NCI-H1694 treated with DMSO at 0.1 percent for 48 hours (cell line): ENCODE measurements around the gene HTATIP2.
A peak's percentile ranks its signal among the peaks of the same experiment; 100 is the strongest.
"Not testable (repeated sequence)": the region's sequence is repeated elsewhere in the genome, so short reads cannot be mapped to it uniquely, and the experiment has no call there.

ENCODE experiments used
- DNase-seq: peaks from one replicate; lab custom pipeline; 2025; lab: John Stamatoyannopoulos, UW

Gene HTATIP2

GRCh38 chr11:20363500-20364340, at the start of gene HTATIP2:
Gene HTATIP2 (plus strand): TSS chr11:20363714. CDS start chr11:20364238, 524 bp downstream.
- DNase-seq = no peak

- DNase-seq = no peak
These were observed 47.7 kb upstream of the HTATIP2 start for GRCh38 chr11:20315800-20316199.

GRCh38 chr11:20321177-20321576, 42.3 kb upstream of the HTATIP2 start:
- no peak for DNase-seq

GRCh38 chr11:20327377-20327935, 36.1 kb upstream of the HTATIP2 start:
- peak; percentile 68 for DNase-seq

- DNase-seq = no peak
These were observed 27.5 kb upstream of the HTATIP2 start for GRCh38 chr11:20336056-20336455.

GRCh38 chr11:20337526-20338154, 25.9 kb upstream of the HTATIP2 start:
- DNase-seq = peak; percentile 57

- no peak for DNase-seq
These were observed 21.0 kb upstream of the HTATIP2 start for GRCh38 chr11:20342347-20343141.

GRCh38 chr11:20351136-20351535, 12.4 kb upstream of the HTATIP2 start:
- no peak for DNase-seq

- no peak for DNase-seq
These were observed 11.7 kb upstream of the HTATIP2 start for GRCh38 chr11:20351751-20352262.

GRCh38 chr11:20353829-20354434, 9.6 kb upstream of the HTATIP2 start:
- peak; percentile 61 for DNase-seq

- peak; percentile 31 for DNase-seq
These were observed 8.0 kb upstream of the HTATIP2 start for GRCh38 chr11:20355221-20356219.

- no peak for DNase-seq
These were observed 6.4 kb upstream of the HTATIP2 start for GRCh38 chr11:20357150-20357549.

- DNase-seq = no peak
These were observed 2.9 kb upstream of the HTATIP2 start for GRCh38 chr11:20360650-20361049.

GRCh38 chr11:20362481-20362880, 1.0 kb upstream of the HTATIP2 start:
- no peak for DNase-seq

- DNase-seq = no peak
These were observed 390 bp upstream of the HTATIP2 start for GRCh38 chr11:20363149-20363499.

- DNase-seq = no peak
These were observed 853 bp downstream of the HTATIP2 start for GRCh38 chr11:20364341-20364792.

GRCh38 chr11:20365465-20365864, 2.0 kb downstream of the HTATIP2 start:
- DNase-seq = not testable (repeated sequence)

GRCh38 chr11:20367313-20367948, 3.9 kb downstream of the HTATIP2 start:
- DNase-seq = no peak

GRCh38 chr11:20368438-20368837, 4.9 kb downstream of the HTATIP2 start:
- DNase-seq = no peak

GRCh38 chr11:20369826-20370225, 6.3 kb downstream of the HTATIP2 start:
- no peak for DNase-seq
